ENCODE data around the gene HOXB7.

- TF ChIP-seq CTCF (IDR thresholded peaks at IDR 0.05) (no peak), POLR2A (IDR thresholded peaks at IDR 0.05) (no peak)
These were observed 12.0 kb upstream of the HOXB7 start for GRCh38 chr17:48622857-48623256.
